HEK293 (cell line): ENCODE results near the gene TNKS2.

Experiments
- MYNN ChIP-seq: fragments of 450-650 bp; formaldehyde crosslinking; IDR thresholded peaks from 2 replicates; pipeline ENCODE4 v1.5.1; 2016; ENCODE audit warnings: missing biosample characterization, missing genetic modification characterization, borderline replicate concordance
- OSR2 ChIP-seq: fragments of 450-650 bp; formaldehyde crosslinking; IDR thresholded peaks from 2 replicates; pipeline ENCODE4 v1.5.1; 2016; ENCODE audit warnings: missing biosample characterization, missing genetic modification characterization
- ZNF701 ChIP-seq: fragments of 450-650 bp; formaldehyde crosslinking; IDR thresholded peaks from 2 replicates; pipeline ENCODE4 v1.5.1; 2016; ENCODE audit warnings: missing biosample characterization, missing genetic modification characterization
- TF ChIP-seq, protein P1 (sequence below): fragments of 450-650 bp; formaldehyde crosslinking; conservative IDR thresholded peaks from 2 replicates; pipeline ENCODE4 v1.5.1; 2016; ENCODE audit warnings: low read depth, missing biosample characterization, missing genetic modification characterization
- TF ChIP-seq, protein P2 (sequence below): fragments of 450-650 bp; formaldehyde crosslinking; IDR thresholded peaks from 2 replicates; pipeline ENCODE4 v1.5.1; 2016; ENCODE audit warnings: missing biosample characterization, missing genetic modification characterization

DNA sequence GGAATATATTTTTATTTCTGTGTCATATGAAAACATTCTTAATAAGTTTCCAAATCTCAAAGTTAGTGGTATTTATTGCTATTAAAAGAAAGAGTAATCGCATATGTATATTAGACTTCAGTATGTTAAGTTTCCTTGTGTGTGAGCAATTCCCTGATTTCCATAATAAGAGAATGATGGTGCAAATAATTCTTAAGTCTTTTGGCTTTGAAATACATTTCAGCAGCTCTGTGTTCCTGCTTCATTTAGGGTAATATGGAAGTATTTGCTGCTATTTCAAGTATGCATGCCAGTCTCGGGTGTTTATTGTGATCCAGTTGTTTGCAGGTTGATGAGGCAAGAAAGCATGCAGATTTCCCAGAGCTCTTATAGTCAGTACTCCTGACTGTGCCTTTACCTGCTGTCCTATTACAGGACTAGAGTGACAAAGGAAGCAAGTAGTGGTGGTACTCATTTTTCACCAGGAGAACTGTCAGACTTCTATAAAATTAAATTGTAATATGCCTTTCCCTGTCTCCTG, 67.4 kb downstream of the TNKS2 start:
- TF ChIP-seq, protein P1, sequence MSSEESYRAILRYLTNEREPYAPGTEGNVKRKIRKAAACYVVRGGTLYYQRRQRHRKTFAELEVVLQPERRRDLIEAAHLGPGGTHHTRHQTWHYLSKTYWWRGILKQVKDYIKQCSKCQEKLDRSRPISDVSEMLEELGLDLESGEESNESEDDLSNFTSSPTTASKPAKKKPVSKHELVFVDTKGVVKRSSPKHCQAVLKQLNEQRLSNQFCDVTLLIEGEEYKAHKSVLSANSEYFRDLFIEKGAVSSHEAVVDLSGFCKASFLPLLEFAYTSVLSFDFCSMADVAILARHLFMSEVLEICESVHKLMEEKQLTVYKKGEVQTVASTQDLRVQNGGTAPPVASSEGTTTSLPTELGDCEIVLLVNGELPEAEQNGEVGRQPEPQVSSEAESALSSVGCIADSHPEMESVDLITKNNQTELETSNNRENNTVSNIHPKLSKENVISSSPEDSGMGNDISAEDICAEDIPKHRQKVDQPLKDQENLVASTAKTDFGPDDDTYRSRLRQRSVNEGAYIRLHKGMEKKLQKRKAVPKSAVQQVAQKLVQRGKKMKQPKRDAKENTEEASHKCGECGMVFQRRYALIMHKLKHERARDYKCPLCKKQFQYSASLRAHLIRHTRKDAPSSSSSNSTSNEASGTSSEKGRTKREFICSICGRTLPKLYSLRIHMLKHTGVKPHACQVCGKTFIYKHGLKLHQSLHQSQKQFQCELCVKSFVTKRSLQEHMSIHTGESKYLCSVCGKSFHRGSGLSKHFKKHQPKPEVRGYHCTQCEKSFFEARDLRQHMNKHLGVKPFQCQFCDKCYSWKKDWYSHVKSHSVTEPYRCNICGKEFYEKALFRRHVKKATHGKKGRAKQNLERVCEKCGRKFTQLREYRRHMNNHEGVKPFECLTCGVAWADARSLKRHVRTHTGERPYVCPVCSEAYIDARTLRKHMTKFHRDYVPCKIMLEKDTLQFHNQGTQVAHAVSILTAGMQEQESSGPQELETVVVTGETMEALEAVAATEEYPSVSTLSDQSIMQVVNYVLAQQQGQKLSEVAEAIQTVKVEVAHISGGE (tag by site-specific recombination): no peak
- TF ChIP-seq, protein P2, sequence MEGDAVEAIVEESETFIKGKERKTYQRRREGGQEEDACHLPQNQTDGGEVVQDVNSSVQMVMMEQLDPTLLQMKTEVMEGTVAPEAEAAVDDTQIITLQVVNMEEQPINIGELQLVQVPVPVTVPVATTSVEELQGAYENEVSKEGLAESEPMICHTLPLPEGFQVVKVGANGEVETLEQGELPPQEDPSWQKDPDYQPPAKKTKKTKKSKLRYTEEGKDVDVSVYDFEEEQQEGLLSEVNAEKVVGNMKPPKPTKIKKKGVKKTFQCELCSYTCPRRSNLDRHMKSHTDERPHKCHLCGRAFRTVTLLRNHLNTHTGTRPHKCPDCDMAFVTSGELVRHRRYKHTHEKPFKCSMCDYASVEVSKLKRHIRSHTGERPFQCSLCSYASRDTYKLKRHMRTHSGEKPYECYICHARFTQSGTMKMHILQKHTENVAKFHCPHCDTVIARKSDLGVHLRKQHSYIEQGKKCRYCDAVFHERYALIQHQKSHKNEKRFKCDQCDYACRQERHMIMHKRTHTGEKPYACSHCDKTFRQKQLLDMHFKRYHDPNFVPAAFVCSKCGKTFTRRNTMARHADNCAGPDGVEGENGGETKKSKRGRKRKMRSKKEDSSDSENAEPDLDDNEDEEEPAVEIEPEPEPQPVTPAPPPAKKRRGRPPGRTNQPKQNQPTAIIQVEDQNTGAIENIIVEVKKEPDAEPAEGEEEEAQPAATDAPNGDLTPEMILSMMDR (tag by site-specific recombination): no peak
- TF ChIP-seq MYNN (tag by site-specific recombination): no peak
- no peak for TF ChIP-seq OSR2 (tag by site-specific recombination)
- TF ChIP-seq ZNF701: no peak
